ENCODE measurements around the gene RIOK1. TPM values are rescaled to one million over a fixed set of nuclear protein-coding genes. Genes with fewer than 3 reads are reported as not detected.
A peak's percentile ranks its signal among the peaks of the same experiment; 100 is the strongest.

The RIOK1 gene
- total and polyA plus RNA-seq, 2 of the 13 experiments (the other 11 are each of a cell fraction or from before 2014, with no cell fraction given), result 9.4 to 37.8 TPM

DNA sequence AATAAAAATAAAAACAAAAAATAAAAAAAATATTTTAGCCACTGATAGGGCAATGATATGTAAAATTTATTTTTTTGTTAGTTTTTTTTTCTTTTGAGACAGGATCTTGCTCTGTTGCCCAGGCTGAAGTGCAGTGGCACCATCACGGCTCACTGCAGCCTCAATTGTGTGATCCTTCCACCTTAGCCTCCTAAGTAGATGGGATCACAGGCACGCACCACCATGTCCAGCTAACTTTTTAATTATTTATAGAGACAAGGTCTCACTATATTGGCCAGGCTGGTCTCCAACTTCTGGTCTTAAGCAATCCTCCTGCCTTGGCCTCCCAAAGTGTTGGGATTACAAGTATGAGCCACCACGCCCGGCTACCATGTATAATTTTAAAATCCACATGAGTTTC lies 59.4 kb downstream of the RIOK1 start (continued):
- TF ChIP-seq POGZ (CRISPR knock-in tag; IDR thresholded peaks at IDR 0.05), result 0 out of 2 replicates have a peak, but pooled peaks have one; percentile 10
- no peak for TF ChIP-seq TOE1 (CRISPR knock-in tag; IDR thresholded peaks at IDR 0.05)
- TF ChIP-seq JUNB (CRISPR knock-in tag; IDR thresholded peaks at IDR 0.05; ENCODE audit: borderline replicate concordance), result no peak
- no peak for TF ChIP-seq ZBTB37 (CRISPR knock-in tag; IDR thresholded peaks at IDR 0.05)
- no peak for TF ChIP-seq SRSF9 (IDR thresholded peaks at IDR 0.05; ENCODE audit: borderline replicate concordance, insufficient read depth, low read depth, low read length, poor library complexity, severe bottlenecking)
- peak; percentile 89; the same call in 1 of the 2 replicates for TF ChIP-seq ZNF770 (CRISPR knock-in tag; IDR thresholded peaks at IDR 0.05)
- no peak for TF ChIP-seq ZNF501 (CRISPR knock-in tag; IDR thresholded peaks at IDR 0.05)
- TF ChIP-seq, protein P1, sequence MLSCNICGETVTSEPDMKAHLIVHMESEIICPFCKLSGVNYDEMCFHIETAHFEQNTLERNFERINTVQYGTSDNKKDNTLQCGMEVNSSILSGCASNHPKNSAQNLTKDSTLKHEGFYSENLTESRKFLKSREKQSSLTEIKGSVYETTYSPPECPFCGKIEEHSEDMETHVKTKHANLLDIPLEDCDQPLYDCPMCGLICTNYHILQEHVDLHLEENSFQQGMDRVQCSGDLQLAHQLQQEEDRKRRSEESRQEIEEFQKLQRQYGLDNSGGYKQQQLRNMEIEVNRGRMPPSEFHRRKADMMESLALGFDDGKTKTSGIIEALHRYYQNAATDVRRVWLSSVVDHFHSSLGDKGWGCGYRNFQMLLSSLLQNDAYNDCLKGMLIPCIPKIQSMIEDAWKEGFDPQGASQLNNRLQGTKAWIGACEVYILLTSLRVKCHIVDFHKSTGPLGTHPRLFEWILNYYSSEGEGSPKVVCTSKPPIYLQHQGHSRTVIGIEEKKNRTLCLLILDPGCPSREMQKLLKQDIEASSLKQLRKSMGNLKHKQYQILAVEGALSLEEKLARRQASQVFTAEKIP (CRISPR knock-in tag; IDR thresholded peaks at IDR 0.05; ENCODE audit: borderline replicate concordance), result no peak

Measured in HepG2 (cell line).